GM18861 (cell line): ENCODE measurements around the gene HDGF.
A peak's percentile ranks its signal among the peaks of the same experiment; 100 is the strongest.
"Not testable (repeated sequence)": the region's sequence is repeated elsewhere in the genome, so short reads cannot be mapped to it uniquely, and the experiment has no call there.

Source experiments
- ATAC-seq: cut with Tn5 transposase; IDR thresholded peaks from one replicate; pipeline ENCODE4 v1.9.1; 2021; ENCODE audit not compliant: unreplicated experiment

The HDGF gene

DNA sequence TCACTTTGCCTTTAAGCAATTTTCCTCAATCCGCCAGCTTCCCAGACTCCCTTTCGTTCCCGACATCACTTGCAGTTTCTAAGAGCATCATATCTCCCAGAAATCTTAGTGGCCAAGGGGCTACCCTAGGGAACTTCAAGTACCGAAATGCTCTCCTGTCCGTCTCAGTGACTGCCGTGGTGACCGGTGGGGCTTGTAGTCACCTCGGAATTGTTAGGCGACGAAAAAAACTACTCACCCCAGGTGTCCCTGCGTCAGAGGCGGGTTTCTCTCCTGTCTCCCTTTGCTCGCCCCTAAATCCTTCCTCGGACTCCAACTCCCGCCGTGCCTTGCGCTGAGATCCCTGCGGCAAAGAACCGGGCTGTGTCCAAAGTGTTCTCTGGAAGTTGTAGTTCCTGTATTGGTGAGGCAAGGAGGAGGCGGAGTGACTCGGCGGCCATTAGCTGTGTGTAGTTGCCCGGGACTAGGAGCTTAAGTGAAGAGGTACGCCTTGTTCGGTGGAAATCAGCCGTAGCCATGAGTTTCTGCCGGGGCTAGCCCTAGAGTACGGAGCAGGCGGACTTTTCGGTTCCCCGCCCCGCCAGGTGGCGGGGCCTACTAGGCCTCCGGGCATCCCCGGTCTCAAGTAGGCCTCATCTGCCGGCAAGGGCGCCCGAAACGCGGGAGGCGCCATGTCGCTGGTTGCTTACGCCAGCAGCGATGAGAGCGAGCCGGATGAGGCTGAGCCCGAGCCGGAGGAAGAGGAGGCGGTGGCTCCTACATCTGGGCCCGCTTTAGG, 15.8 kb upstream of the HDGF start, which contains the start of gene PRCC:
TSS of gene PRCC (plus strand) at position 435 of the 778 bp plus-strand sequence. CDS start at position 672, 237 bp downstream.
- peak; percentile 89 for ATAC-seq

DNA sequence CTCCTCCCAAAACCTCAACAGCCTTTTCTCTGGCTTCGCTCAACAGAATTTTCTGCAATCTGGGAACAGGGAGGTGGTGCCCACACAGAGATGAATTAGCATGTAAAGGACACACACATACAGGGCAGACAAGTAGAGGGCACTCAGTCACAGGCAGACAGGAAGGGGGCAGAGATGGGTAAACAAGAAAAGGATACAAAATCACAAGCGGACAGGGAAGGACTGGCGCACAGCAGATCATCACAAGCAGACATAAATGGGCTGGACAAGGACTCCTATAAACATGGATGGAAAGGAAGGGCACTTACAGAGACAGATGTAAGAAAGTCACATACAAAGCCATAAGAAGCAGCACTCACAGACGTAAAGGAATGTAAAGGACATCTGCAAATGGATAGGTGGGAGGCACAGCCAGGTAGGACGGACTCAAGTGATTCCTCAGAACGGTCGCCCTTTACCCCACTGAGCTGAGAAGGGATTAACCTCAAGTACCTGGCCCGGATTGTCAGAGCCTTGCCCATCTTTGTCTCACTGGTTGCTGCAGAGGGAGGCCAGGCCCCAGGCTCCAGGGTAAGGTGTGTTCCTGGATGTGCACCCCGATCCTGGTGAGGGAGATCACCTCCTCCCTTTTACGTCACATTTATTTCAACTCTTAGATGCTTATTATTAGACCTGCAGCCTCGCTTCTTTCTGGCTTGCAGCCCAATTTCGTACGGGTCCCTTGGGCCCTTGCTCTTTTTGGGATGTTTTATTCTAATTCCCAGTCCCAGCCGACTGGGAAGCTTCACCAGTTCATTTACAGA, 15.0 kb upstream of the HDGF start:
- no peak for ATAC-seq

GRCh38 chr1:156765666-156766065, 14.2 kb upstream of the HDGF start:
- ATAC-seq = no peak

DNA sequence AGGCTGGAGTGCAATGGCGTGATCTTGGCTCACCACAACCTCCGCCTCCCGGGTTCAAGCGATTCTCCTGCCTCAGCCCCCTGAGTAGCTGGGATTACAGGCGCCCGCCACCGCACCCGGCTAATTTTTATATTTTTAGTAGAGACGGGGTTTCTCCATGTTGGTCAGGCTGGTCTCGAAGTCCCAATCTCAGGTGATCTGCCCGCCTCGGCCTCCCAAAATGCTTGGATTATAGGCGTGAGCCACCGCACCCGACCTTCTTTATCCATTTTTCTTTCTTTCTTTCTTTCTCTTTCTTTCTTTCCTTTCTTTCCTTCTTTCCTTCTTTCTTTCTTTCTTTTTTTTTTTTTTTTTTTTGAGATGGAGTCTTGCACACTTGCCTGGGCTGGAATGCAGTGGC, 13.7 kb upstream of the HDGF start:
- ATAC-seq = not testable (repeated sequence)

DNA sequence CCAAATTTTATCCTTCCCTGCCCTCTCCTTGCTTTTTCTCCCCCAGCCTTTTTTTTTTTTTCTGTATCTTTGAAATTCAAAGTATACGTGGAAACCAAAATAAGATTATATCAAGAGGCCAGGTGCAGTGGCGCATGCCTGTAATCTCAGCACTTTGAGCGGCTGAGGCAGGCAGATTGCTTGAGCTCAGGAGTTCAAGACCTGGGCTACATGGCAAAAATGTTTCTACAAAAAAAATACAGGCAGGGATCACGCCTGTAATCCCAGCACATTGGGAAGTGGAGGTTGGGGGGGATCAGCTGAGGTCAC, 9.3 kb upstream of the HDGF start:
- no peak for ATAC-seq

DNA sequence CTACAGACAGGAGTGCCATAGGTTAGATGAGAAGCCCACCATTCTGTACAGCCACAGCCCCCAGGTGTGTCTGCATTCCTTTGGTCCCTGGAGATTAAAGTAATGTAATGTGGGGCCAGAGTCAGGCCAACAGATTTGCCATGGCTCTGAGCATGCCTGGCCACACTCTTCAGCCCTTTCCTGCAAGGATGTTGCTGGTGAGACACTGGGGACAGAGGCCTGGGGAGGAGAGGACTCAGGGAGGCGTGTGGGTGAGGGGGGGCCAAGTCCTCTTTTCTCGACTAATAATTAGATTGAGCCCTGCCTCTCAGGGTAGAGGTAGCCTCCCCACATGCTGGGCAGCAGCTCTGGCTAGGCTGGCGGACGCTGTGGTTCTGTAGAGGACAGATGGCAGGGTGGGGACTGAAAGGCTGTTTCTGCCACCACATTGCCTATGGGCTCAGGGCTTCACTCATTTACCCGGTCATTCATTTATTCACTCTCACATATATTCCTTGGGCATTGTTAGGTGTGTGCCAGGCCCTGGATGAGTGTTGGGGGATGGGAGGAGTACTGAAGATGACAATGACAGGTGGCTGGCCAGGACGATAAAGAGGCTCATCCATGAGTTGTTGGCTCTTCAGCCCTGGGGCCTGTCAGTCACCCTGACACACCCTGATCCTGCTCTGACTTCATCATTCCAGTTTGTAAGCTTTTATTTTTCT, 8.8 kb upstream of the HDGF start:
- ATAC-seq = no peak

DNA sequence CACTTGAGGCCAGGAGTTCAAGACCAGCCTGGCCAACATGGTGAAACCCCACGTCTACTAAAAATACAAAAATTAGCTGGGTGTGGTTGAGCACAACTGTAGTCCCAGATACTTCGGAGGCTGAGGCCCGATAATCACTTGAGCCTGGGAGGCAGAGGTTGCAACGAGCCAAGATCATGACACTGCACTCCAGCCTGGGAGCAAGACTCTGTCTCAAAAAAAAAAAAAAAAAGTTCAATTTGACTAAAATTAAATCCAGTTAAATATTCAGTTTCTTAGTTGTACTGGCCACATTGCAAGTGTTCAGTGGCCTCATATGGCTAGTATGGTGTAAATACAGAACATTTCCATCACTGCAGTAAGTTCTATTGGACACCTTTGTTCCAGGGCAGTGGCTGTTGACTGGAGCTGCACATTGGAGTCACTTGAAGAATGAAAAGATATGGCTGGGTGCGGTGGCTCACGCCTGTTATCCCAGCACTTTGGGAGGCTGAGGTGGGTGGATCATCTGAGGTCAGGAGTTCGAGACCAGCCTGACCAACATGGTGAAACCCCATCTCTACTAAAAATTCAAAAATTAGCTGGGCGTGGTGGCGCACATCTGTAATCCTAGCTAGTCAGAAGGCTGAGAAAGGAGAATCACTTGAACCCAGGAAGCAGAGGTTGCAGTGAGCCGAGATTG, 6.2 kb upstream of the HDGF start:
- ATAC-seq = not testable (repeated sequence)

GRCh38 chr1:156756355-156756754, 4.9 kb upstream of the HDGF start:
- no peak for ATAC-seq

DNA sequence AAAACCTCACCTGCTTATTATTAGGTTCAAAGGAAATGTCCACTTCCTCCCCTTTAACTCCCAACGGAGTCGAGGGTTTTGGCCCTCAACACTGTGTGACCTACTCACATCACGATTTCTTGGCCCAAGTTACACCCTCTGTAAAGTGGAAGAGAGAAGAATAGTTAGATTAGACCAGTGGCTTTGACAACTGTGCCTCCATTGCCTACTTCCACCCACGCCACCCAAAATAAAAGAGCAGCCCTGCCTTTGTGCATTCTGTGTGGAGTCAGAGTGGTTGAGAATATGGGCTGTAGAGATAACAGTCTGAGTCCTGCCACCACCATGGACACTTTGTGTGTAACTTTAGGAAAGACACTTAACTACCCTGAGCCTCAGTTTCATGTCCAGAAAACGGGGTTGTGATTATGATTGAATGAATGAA, 4.1 kb upstream of the HDGF start:
- ATAC-seq = no peak

GRCh38 chr1:156754219-156754618, 2.7 kb upstream of the HDGF start:
- no peak for ATAC-seq

- ATAC-seq = no peak
These were observed 1.5 kb upstream of the HDGF start for GRCh38 chr1:156752843-156753482.

GRCh38 chr1:156751757-156752481, 444 bp upstream of the HDGF start:
- peak; percentile 65 for ATAC-seq

DNA sequence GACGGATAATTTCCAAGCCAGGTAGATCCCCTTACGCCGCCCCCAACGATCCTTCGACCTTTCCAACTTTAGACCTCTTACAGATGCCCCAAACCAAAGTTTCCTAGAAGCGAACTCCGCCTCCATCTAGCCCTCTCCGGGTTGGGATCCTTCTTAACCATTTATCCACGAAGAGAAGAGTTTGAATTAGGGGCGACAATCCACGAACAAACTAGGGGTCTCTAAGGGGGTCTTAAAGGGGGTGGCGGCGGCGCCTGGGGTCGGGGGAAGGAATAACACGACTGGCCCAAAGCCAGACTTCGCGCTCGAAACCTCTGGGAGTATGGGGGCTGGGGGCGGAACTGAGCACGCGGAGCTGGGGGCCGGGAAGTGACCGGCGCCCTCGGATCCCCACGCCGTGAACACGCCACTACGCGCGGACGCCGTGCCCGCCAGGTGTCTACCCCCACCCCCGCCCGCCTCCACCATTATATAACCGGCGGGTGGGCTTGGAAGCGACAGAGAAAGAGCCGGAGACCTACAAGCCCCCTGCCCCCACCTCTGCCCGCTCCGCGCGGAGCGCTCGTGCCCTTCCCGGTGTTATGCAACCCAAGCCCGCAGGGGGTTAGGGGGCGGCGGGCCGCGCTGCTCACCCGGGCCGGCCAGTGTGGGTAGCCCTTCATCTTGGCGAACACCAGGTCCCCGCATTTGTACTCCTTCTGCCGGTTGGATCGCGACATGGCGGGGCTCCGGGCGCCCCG, 594 bp downstream of the HDGF start:
- no peak for ATAC-seq

DNA sequence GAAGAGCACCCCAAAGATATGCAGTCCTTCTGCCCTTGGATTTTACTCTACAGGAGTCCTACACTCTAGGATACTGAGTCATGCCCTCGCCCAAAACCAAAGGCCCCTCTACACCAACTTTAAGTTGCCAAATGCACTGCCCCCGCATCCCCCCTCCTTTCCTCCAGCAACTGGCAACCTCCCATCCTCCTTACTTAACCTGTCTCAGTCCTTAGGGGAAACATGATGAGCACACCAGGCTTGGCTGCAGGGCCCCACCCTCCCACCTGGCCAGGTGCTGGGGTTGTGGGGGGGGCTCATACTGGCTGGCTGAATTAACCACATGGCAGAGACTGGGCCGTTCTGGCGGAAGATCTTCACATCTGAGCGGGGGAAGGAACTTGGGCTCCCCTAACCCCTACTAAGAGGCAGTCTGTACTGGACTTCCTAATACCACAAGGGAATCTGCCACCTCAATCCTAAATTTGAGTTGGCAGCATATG, 1.2 kb downstream of the HDGF start:
- no peak for ATAC-seq

- no peak for ATAC-seq
These were observed 1.9 kb downstream of the HDGF start for GRCh38 chr1:156749419-156750118.

GRCh38 chr1:156748670-156749418, 2.6 kb downstream of the HDGF start:
- no peak for ATAC-seq

DNA sequence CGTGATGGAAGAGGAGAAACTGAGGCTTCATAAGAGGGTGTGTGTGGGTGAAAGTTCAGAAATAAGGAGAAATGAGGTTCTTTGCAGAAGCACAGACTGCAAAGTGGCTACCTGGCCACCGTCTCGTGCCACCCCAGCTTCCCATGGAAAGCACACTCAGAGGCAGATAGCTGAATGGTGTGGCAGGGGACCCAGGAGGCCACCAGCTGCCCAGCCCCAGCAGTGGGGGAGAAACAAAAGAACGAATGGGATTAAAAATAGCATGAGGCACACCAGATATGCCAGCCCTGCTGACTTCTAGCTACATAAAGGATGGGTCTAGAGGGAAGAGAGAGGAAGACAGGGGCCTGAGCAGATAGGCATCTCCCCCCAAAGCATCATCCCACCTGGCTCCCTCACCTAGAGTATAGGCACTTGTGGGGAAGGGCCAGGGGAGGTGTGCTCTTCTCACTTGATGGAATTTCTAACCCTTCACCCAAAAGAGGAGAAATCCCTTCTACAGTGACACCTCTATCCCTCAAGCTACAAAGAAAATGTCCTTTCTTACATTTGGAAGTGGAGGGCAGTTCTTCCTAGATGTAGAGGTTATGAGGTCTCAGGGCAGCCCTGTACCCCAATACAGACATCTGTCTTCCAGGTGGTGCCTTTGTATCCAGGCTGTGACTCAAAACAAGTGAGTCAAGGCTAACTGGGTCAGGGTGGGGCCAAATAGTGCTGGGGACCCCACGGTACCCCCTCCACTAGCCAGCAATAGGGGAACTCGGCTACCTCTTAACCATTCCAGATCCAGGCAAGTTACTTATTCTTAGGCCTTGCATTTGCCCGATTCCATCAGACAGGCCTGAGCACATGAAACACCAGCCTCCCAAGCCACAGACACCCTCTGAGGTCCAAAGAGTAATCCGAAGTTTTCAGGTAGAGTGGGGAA, 3.5 kb downstream of the HDGF start:
- ATAC-seq = no peak
